ENCODE results near the gene IL23A.

The IL23A gene

DNA sequence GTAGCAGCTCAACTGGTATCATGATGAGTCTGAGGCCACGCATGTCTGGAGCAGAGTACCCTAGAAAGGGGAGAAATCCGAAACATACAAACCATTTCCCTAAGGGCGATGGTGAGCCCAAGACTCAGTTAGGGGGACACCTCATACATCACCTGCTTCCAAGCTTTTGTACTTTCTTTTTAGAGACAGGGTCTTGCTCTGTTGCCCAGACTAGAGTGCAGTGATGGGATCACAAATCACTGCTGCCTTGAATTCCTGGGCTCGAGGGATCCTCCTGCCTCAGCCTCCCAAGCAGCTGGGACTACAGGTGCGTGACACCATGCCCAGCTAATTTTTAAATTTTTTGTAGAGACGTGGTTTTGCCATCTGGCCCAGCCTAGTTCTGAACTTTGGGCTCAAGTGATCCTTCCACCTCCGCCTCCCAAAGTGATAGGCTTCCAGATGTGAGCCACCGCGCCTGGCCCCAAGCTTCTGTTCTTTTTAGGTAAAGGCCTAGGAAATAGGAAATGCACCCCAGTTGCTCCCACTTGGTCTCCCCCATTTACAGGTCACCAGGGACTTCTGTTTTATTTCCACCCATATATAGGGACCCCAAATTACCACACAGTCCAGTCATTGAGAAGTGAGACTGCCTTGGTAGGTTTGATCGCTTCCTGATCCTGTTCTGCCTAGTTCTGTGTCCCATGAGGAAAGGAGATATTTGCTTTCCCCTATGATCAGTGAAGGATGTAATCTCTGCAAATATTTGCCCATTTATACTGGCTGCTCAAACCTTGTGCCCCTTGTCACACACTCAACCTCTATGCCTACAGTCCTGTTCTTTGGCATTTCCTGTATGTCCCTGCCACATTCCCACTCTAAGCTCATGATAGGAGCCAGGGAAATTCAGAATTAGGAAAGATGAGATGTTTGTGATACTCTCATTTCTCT lies 23.7 kb downstream of the IL23A start, which contains the start of gene APOF:
APOF (minus strand) TSS at position 728 of the 930 bp plus-strand sequence; CDS start at position 616, 112 bp downstream.
- no peak for DNase-seq (ENCODE audit: low read depth)

GRCh38 chr12:56366948-56367347 lies 28.3 kb downstream of the IL23A start:
- DNase-seq (ENCODE audit: low read depth) = no peak

GRCh38 chr12:56373515-56373914 lies 34.8 kb downstream of the IL23A start:
- DNase-seq (ENCODE audit: low read depth) = no peak

GRCh38 chr12:56374726-56375597 lies 36.3 kb downstream of the IL23A start:
- no peak for DNase-seq (ENCODE audit: low read depth)

- no peak for DNase-seq (ENCODE audit: low read depth)
Observed at GRCh38 chr12:56375598-56376434, 37.1 kb downstream of the IL23A start.

DNA sequence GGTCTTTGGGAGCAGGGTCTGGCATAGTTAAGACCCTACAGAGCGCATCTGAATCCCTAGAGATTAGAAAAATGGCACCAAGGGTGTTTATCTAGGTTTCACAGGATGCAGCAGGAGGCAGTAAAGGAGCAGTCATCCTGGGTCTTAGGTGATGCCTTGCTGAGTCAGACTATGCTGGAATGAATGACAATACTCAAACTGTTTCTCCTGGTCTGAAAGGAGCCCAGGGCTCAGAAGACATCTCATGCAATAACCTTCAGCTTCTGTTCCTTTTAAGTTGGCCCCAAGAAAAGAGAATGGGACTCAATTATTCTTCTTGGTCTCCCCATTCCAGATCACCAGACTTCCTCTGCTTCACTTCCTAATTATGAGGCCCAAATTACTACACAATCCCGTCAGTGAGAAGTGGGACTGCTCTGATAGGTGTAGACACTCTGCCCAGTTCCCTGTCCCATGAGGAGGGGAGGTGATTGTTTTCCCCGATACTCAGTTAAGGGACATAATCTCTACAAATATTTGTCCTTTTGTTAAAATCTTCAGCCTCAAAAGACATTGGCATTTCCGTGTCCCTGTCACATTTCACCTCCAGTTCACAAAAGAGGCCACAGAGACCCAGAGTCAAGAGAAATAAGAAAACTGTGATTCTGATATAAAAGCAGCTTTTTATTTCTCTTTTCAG lies 38.8 kb downstream of the IL23A start:
- DNase-seq (ENCODE audit: low read depth) = no peak

- no peak for DNase-seq (ENCODE audit: low read depth)
Observed at GRCh38 chr12:56377989-56378316, 39.3 kb downstream of the IL23A start.

DNA sequence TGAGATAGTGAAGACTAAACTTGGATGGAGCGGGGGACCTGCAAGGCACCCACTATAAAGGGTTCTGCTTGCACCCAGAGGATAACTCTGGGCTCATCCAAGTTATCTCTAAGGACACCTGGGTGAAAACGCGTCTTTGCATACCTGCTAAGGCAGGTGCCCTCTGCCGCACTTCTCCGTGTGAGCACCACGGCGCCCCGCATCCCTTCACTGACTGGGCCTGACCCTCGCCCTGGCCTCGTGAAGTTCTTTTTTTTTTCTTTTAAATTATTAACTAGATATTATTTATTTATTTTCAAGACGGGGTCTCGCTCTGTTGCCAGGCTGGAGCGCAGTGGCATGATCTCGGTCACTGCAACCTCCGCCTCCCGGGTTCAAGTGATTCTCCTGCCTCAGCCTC lies 43.9 kb downstream of the IL23A start:
- DNase-seq (ENCODE audit: low read depth) = no peak

DNA sequence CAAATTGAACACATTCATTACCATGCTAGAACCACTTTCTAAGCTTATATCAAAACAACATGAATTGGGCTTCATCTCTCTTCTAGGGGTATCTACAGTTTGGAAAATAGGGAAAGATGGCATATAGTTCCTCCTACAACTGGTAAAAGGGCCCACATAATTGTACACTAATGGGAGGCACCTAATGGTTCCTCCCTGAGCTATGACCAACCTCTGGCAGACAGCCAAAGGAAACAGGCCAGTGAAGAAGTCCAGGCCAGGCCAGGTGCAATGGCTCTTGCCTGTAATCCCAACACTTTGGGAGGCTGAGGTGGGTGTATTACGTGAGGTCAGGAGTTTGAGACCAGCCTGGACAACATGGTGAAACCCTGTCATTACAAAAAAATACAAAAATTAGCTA lies 47.2 kb downstream of the IL23A start:
- no peak for DNase-seq (ENCODE audit: low read depth)

DNA sequence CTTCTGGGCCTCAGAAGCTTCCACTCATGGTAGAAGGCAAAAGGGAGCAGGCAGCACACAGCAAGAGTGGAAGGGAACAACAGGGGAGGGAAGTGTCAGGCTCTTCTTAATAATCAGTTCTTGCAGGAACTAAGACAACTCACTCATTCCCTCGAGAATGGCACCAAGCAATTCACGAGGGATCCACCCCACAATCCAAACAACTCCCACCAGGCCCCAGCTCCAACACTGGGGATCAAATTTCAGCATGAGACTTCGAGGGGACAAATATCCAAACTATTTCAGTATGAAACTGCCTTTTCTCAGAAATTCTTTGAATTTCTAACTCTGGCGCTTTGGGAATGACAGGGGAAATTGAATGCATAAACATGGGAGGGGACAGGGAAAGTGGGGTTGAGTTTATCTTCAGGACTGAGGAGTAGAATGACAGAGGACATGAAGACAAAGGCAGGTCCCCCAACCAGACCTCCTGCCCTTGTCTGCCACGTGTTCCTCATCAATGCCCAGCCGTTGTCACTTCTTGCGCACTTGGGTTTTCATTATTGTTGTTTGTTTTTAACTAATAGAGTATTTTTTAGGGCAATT lies 48.6 kb downstream of the IL23A start:
- no peak for DNase-seq (ENCODE audit: low read depth)

DNA sequence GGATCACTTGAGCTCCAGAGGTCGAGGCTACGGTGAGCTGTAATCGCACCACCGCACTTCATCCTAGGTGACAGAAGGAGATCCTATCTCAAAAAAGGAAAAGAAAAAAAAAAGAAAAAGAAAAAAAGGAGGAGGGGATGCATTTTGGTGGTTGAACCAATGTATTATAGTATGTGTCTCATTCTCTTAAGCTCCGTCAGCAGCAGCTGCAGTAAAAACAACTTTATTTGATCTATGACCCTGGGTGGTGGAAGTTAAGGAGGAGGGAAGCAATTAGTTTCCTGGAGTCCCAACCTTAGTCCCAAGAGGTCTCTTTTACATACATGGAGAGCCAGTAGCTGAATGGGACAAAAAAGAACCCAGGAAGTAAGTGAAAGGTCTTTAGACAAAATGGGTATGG lies 50.7 kb downstream of the IL23A start:
- no peak for DNase-seq (ENCODE audit: low read depth)
